Fibroblast of lung (primary cell): ENCODE measurements around the gene CABLES1. TPM values are rescaled to one million over a fixed set of nuclear protein-coding genes. Genes with fewer than 3 reads are reported as not detected.

Source experiments
- DNase-seq, 2 donors: peaks; one replicate each; pipeline versions ENCODE4 v3.0.0 to v3.0.0-alpha.2; 2010; ENCODE audit warnings: low read depth in 2 of 2
- H2AFZ ChIP-seq: 2 replicates; pipeline ENCODE4 v1.5.1; 2012; ENCODE audit warnings: low read length, control low read depth, inconsistent platforms
- H3K27ac ChIP-seq: 2 replicates; pipeline ENCODE4 v1.5.1; 2011; ENCODE audit warnings: low read length, control low read depth; ENCODE audit not compliant: insufficient read depth
- H3K27me3 ChIP-seq: 2 replicates; pipeline ENCODE4 v1.5.1; 2011; ENCODE audit warnings: mild to moderate bottlenecking, low read length; ENCODE audit not compliant: control insufficient read depth, insufficient read depth
- H3K36me3 ChIP-seq: 2 replicates; pipeline ENCODE4 v1.5.1; 2011; ENCODE audit warnings: low read length; ENCODE audit not compliant: control insufficient read depth, insufficient read depth
- H3K4me1 ChIP-seq: 2 replicates; pipeline ENCODE4 v1.5.1; 2011; ENCODE audit warnings: low read length; ENCODE audit not compliant: control insufficient read depth, insufficient read depth; ENCODE audit errors: extremely low read depth
- H3K4me2 ChIP-seq: 2 replicates; pipeline ENCODE4 v1.5.1; 2011; ENCODE audit warnings: low read length, control low read depth; ENCODE audit not compliant: insufficient read depth; ENCODE audit errors: extremely low read depth
- H3K4me3 ChIP-seq, 4 experiments: fragments of 200-600 bp in 1 of 4; sonication (generic) in 1 of 4; replicated peaks in 1 of 4; 2 replicates each; pipeline ENCODE4 v1.5.1; 2011 to 2016; ENCODE audit warnings: low read length in 4 of 4, low read depth in 3 of 4, mild to moderate bottlenecking in 3 of 4, control low read depth in 2 of 4, inconsistent platforms in 1 of 4, mixed read lengths in 1 of 4; ENCODE audit not compliant: insufficient read depth in 1 of 4; ENCODE audit errors: control extremely low read depth in 1 of 4
- H3K79me2 ChIP-seq: 2 replicates; pipeline ENCODE4 v1.5.1; 2012; ENCODE audit warnings: mild to moderate bottlenecking, low read length, inconsistent platforms; ENCODE audit not compliant: control insufficient read depth, insufficient read depth
- H3K9ac ChIP-seq: 2 replicates; pipeline ENCODE4 v1.5.1; 2011; ENCODE audit warnings: mild to moderate bottlenecking, low read length, control low read depth; ENCODE audit not compliant: insufficient read depth
- H3K9me3 ChIP-seq: 2 replicates; pipeline ENCODE4 v1.5.1; 2012; ENCODE audit warnings: low read depth, low read length; ENCODE audit not compliant: control insufficient read depth, insufficient read depth
- H4K20me1 ChIP-seq: 2 replicates; pipeline ENCODE4 v1.5.1; 2011; ENCODE audit warnings: low read length; ENCODE audit not compliant: control insufficient read depth, insufficient read depth; ENCODE audit errors: extremely low read depth
- EZH2 ChIP-seq: IDR thresholded peaks from 2 replicates; pipeline ENCODE4 v1.5.1; 2012; ENCODE audit warnings: low read length, control low read depth, mild to moderate bottlenecking; ENCODE audit errors: missing control alignments
- polyA plus RNA-seq, 2 donors: library from polyadenylated mRNA; depleted of rRNA in 1 of 2; stranded (reverse) in 1 of 2; unstranded in 1 of 2; fragments of >200 nt; gene quantifications; 2 replicates each; pipeline ENCODE4 v1.2.1, GENCODE V29; 2011 to 2012; ENCODE audit warnings: missing spikeins in 1 of 2
- total RNA-seq: library from RNA; depleted of rRNA; stranded (reverse); fragments of >200 nt; gene quantifications from 2 replicates; pipeline ENCODE4 v1.2.1, GENCODE V29; 2014
- TF ChIP-seq, protein P1 (sequence below), 2 donors: IDR thresholded peaks in 1 of 2; conservative IDR thresholded peaks in 1 of 2; 1 replicate in 1 of 2; 2 replicates in 1 of 2; pipeline ENCODE4 v1.5.1; 2011 to 2012; ENCODE audit warnings: low read length in 2 of 2, control low read depth in 1 of 2, inconsistent platforms in 1 of 2, low read depth in 1 of 2, mild to moderate bottlenecking in 1 of 2

CABLES1 gene
- total and polyA plus RNA-seq, 2 donors (not counting 1 experiment from before 2014, with no cell fraction given), result 5.1 to 11.4 TPM

DNA sequence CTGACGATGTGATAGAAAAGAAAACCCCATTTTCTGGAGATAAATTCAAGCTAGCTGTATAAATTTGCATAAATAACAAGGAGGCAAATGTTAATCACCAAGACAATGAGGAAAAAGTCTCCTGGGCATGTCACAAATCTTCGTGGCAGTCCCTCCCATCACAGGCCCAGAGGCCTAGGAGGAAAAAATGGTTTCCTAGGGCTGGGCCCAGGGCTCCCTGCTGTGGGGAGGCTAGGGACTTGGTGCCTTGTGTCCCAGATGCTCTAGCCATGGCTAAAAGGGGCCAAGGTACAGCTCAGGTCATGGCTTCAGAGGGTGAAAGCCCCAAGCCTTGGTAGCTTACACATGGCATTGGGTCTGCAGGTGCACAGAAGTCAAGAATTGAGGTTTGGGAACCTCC is 134.6 kb downstream of the CABLES1 start:
- no peaks in the 10 kb centered on the region for H4K20me1 ChIP-seq
- DNase-seq, result no peak
- no peaks in the 10 kb centered on the region for H3K79me2 ChIP-seq
- no peaks in the 10 kb centered on the region for H3K27me3 ChIP-seq
- no peak overlapping the region for H3K4me3 ChIP-seq
- no peaks in the 10 kb centered on the region for H3K9me3 ChIP-seq
- no peak overlapping the region for H3K27ac ChIP-seq
- no peak overlapping the region for H2AFZ ChIP-seq
- TF ChIP-seq, protein P1, sequence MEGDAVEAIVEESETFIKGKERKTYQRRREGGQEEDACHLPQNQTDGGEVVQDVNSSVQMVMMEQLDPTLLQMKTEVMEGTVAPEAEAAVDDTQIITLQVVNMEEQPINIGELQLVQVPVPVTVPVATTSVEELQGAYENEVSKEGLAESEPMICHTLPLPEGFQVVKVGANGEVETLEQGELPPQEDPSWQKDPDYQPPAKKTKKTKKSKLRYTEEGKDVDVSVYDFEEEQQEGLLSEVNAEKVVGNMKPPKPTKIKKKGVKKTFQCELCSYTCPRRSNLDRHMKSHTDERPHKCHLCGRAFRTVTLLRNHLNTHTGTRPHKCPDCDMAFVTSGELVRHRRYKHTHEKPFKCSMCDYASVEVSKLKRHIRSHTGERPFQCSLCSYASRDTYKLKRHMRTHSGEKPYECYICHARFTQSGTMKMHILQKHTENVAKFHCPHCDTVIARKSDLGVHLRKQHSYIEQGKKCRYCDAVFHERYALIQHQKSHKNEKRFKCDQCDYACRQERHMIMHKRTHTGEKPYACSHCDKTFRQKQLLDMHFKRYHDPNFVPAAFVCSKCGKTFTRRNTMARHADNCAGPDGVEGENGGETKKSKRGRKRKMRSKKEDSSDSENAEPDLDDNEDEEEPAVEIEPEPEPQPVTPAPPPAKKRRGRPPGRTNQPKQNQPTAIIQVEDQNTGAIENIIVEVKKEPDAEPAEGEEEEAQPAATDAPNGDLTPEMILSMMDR (conservative IDR thresholded peaks at IDR 0.05 in 1 of 2, IDR thresholded peaks at IDR 0.05 in 1 of 2; ENCODE audit: low read depth in 1 of 2, low read length in 2 of 2), result no peak
- H3K4me2 ChIP-seq, result no peak overlapping the region
- H3K36me3 ChIP-seq, result no peaks in the 10 kb centered on the region
- H3K4me1 ChIP-seq, result no peaks in the 10 kb centered on the region
- H3K9ac ChIP-seq, result no peak overlapping the region

DNA sequence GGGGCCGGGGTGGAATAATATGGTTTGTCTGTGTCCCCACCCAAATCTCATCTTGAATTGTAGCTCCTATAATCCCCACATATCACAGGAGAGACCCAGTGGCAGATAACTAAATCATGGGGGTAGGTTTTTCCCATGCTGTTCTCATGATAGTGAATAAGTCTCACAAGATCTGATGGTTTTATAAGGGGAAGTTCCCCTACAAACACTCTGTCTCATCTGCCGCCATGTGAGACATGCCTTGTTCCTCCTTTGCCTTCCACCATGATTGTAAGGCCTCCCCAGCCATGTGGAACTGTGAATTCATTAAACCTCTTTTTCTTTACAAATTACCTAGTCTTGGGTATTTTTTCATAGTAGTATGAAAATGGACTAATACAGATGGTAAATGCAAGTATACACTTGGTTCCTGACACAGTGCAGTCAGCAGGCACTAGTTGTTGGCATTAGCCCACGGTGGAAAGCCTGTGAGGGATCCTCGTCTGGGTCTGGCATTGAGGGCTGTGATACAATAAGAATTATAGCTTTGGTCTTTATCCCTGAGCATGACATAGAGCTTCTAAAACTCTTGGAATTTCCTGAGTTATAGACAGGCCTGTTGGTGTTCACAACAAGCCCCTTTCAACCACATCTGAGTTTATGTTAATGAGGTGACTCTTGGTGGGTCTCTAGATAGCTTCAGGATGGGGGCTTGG is 135.8 kb downstream of the CABLES1 start:
- Histone ChIP-seq H3K27ac (no peak overlapping the region), H3K4me1 (no peaks in the 10 kb centered on the region), H3K4me2 (no peak overlapping the region), H3K9me3 (no peaks in the 10 kb centered on the region), H2AFZ (no peak overlapping the region), H3K27me3 (no peaks in the 10 kb centered on the region), H3K36me3 (no peaks in the 10 kb centered on the region), H3K79me2 (no peaks in the 10 kb centered on the region), H4K20me1 (no peaks in the 10 kb centered on the region), H3K9ac (no peak overlapping the region), H3K4me3 (no peak overlapping the region)
- TF ChIP-seq, protein P1 (conservative IDR thresholded peaks at IDR 0.05 in 1 of 2, IDR thresholded peaks at IDR 0.05 in 1 of 2; ENCODE audit: low read depth in 1 of 2, low read length in 2 of 2), result no peak
- TF ChIP-seq EZH2, result no peak
- DNase-seq, result peak in 1 of 2 donors; percentile 64

DNA sequence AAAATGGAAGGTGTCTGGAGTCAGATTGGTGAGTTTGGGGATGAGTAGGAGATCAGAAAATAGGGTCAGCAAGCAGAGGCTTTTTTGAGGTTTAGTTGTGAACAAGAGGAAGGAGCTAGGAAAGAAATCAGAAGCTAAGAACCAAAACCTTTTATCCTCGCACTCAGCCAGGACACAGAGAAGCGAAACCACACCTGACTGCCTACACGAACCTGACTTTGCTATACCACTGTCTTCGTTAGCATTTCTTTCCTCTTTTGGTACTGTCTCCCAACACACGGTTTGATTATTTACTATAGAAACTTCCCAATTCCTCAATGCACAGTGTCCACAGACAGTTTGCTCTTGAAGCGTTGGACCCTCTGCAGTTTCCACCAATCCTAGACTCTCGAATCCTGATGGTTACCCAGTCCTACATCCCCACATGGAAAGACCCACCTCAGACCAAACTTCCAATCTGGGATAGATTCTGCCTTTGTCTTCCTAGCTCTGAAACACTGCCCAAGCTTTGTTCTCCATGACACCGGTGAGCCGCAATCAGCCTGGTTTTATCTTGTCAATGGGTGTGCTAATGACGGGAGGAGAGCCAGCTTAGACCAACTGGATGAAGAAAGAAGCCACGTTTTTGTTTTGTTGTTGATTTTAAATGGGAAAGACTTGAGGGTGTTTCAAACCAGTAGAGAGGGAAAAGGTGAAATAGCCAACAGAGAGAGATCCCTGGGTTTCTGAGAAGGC is 137.4 kb downstream of the CABLES1 start:
- no peaks in the 10 kb centered on the region for H3K27me3 ChIP-seq
- DNase-seq, result no peak
- no peak overlapping the region for H3K27ac ChIP-seq
- no peak overlapping the region for H3K4me3 ChIP-seq
- no peaks in the 10 kb centered on the region for H3K36me3 ChIP-seq
- no peak overlapping the region for H2AFZ ChIP-seq
- no peaks in the 10 kb centered on the region for H3K79me2 ChIP-seq
- H4K20me1 ChIP-seq, result no peaks in the 10 kb centered on the region
- H3K9me3 ChIP-seq, result no peaks in the 10 kb centered on the region
- no peak overlapping the region for H3K9ac ChIP-seq
- H3K4me2 ChIP-seq, result no peak overlapping the region
- TF ChIP-seq, protein P1 (conservative IDR thresholded peaks at IDR 0.05 in 1 of 2, IDR thresholded peaks at IDR 0.05 in 1 of 2; ENCODE audit: low read depth in 1 of 2, low read length in 2 of 2), result no peak
- TF ChIP-seq EZH2, result no peak
- no peaks in the 10 kb centered on the region for H3K4me1 ChIP-seq
